GM19372 (cell line): ENCODE results near the gene LRMDA.
"Not testable (repeated sequence)": the region's sequence is repeated elsewhere in the genome, so short reads cannot be mapped to it uniquely, and the experiment has no call there.

Source experiments
- ATAC-seq: cut with Tn5 transposase; IDR thresholded peaks from one replicate; pipeline ENCODE4 v1.9.1; 2021; ENCODE audit warnings: mild to moderate bottlenecking, low read depth, moderate library complexity; ENCODE audit not compliant: unreplicated experiment

Gene LRMDA

GRCh38 chr10:76115471-76116155 lies 684.2 kb downstream of the LRMDA start:
- no peak for ATAC-seq

GRCh38 chr10:76116523-76116922 lies 685.1 kb downstream of the LRMDA start:
- ATAC-seq = no peak

- no peak for ATAC-seq
These were observed 686.5 kb downstream of the LRMDA start for GRCh38 chr10:76117949-76118348.

- no peak for ATAC-seq
These were observed 687.6 kb downstream of the LRMDA start for GRCh38 chr10:76119036-76119435.

GRCh38 chr10:76119515-76119914 lies 688.1 kb downstream of the LRMDA start:
- no peak for ATAC-seq

- ATAC-seq = no peak
These were observed 690.6 kb downstream of the LRMDA start for GRCh38 chr10:76122056-76122455.

- ATAC-seq = no peak
These were observed 692.9 kb downstream of the LRMDA start for GRCh38 chr10:76124280-76124679.

- no peak for ATAC-seq
These were observed 694.5 kb downstream of the LRMDA start for GRCh38 chr10:76125900-76126299.

- ATAC-seq = no peak
These were observed 695.4 kb downstream of the LRMDA start for GRCh38 chr10:76126607-76127527.

GRCh38 chr10:76127984-76128589 lies 696.7 kb downstream of the LRMDA start:
- no peak for ATAC-seq

- no peak for ATAC-seq
These were observed 697.8 kb downstream of the LRMDA start for GRCh38 chr10:76129213-76129612.

- no peak for ATAC-seq
These were observed 699.5 kb downstream of the LRMDA start for GRCh38 chr10:76130892-76131291.

- ATAC-seq = no peak
These were observed 702.3 kb downstream of the LRMDA start for GRCh38 chr10:76133597-76134255.

- ATAC-seq = no peak
These were observed 705.5 kb downstream of the LRMDA start for GRCh38 chr10:76136961-76137360.

- ATAC-seq = no peak
These were observed 706.9 kb downstream of the LRMDA start for GRCh38 chr10:76138286-76138685.

- ATAC-seq = no peak
These were observed 707.5 kb downstream of the LRMDA start for GRCh38 chr10:76138906-76139305.

GRCh38 chr10:76139431-76139830 lies 708.0 kb downstream of the LRMDA start:
- no peak for ATAC-seq

- no peak for ATAC-seq
These were observed 710.0 kb downstream of the LRMDA start for GRCh38 chr10:76141376-76141775.

- not testable (repeated sequence) for ATAC-seq
These were observed 716.8 kb downstream of the LRMDA start for GRCh38 chr10:76148217-76148616.

GRCh38 chr10:76149182-76149581 lies 717.8 kb downstream of the LRMDA start:
- no peak for ATAC-seq
